HEK293 (cell line): Measurements from ENCODE around the gene ESR2.

Experiments
- CTCF ChIA-PET: fragments of 350-600 bp; formaldehyde crosslinking; extraction: SDS; loops from one replicate; lab custom pipeline; 2021; ENCODE audit warnings: antibody characterized with exemption; lab: Yijun Ruan, JAX
- POLR2A ChIA-PET: fragments of 300-600 bp; formaldehyde crosslinking; extraction: SDS; loops from one replicate; lab custom pipeline; 2020; ENCODE audit warnings: antibody characterized with exemption, inconsistent platforms; lab: Yijun Ruan, JAX
- H3K27ac ChIP-seq: fragments of 200-500 bp; sonication (Bioruptor generic); 2 replicates; pipeline ENCODE4 v1.5.1; 2014; ENCODE audit warnings: low read depth, low read length, control low read depth, inconsistent platforms; ENCODE audit errors: extremely low read depth
- H3K36me3 ChIP-seq, 2 experiments: fragments of 200-500 bp in 1 of 2; sonication (Bioruptor generic) in 1 of 2; 1 replicate in 1 of 2; 2 replicates in 1 of 2; pipeline ENCODE4 v1.5.1; 2014 to 2017; ENCODE audit warnings: inconsistent platforms in 2 of 2, low read length in 2 of 2; ENCODE audit not compliant: control insufficient read depth in 2 of 2, insufficient read depth in 1 of 2
- H3K4me1 ChIP-seq: fragments of 200-500 bp; sonication (Bioruptor generic); 2 replicates; pipeline ENCODE4 v1.5.1; 2014; ENCODE audit warnings: mild to moderate bottlenecking, low read length, inconsistent platforms; ENCODE audit not compliant: control insufficient read depth, insufficient read depth
- H3K4me3 ChIP-seq: 2 replicates; pipeline ENCODE4 v1.5.1; 2011; ENCODE audit warnings: low read depth, mild to moderate bottlenecking, control low read depth, low read length, moderate library complexity
- H3K9me3 ChIP-seq: fragments of 200-500 bp; sonication (Bioruptor generic); 2 replicates; pipeline ENCODE4 v1.5.1; 2014; ENCODE audit warnings: low read depth, low read length, inconsistent platforms; ENCODE audit not compliant: control insufficient read depth, insufficient read depth
- EGR2 ChIP-seq: fragments of 450-650 bp; formaldehyde crosslinking; IDR thresholded peaks from 2 replicates; pipeline ENCODE4 v1.5.1; 2016; ENCODE audit warnings: low read depth, missing biosample characterization, missing genetic modification characterization
- GLIS1 ChIP-seq: fragments of 450-650 bp; formaldehyde crosslinking; IDR thresholded peaks from 2 replicates; pipeline ENCODE4 v1.5.1; 2016; ENCODE audit warnings: missing biosample characterization, missing genetic modification characterization
- GLIS2 ChIP-seq: fragments of 450-650 bp; formaldehyde crosslinking; IDR thresholded peaks from 2 replicates; pipeline ENCODE4 v1.5.1; 2016; ENCODE audit warnings: missing biosample characterization, missing genetic modification characterization
- PRDM1 ChIP-seq: fragments of 450-650 bp; formaldehyde crosslinking; IDR thresholded peaks from 2 replicates; pipeline ENCODE4; 2016; ENCODE audit warnings: missing biosample characterization, missing genetic modification characterization
- RBAK ChIP-seq: fragments of 450-650 bp; formaldehyde crosslinking; IDR thresholded peaks from 2 replicates; pipeline ENCODE4 v1.5.1; 2016; ENCODE audit warnings: missing biosample characterization, missing genetic modification characterization
- SP2 ChIP-seq: fragments of 450-650 bp; formaldehyde crosslinking; IDR thresholded peaks from 2 replicates; pipeline ENCODE4 v1.5.1; 2016; ENCODE audit warnings: missing biosample characterization, missing genetic modification characterization
- TCF7L2 ChIP-seq: IDR thresholded peaks from 2 replicates; pipeline ENCODE4 v1.6.1; 2011; ENCODE audit warnings: low read depth, mild to moderate bottlenecking, inconsistent platforms, low read length, moderate library complexity, borderline replicate concordance
- TRIM28 ChIP-seq: IDR thresholded peaks from 2 replicates; pipeline ENCODE4 v1.6.1; 2011; ENCODE audit warnings: low read length, control low read depth, borderline replicate concordance
- YY2 ChIP-seq: fragments of 450-650 bp; formaldehyde crosslinking; IDR thresholded peaks from 2 replicates; pipeline ENCODE4 v1.5.1; 2016; ENCODE audit warnings: missing biosample characterization, missing genetic modification characterization
- ZBTB17 ChIP-seq: fragments of 450-650 bp; formaldehyde crosslinking; IDR thresholded peaks from 2 replicates; pipeline ENCODE4 v1.5.1; 2016; ENCODE audit warnings: missing biosample characterization, missing genetic modification characterization
- ZIC2 ChIP-seq: fragments of 450-650 bp; formaldehyde crosslinking; IDR thresholded peaks from 2 replicates; pipeline ENCODE4 v1.5.1; 2016; ENCODE audit warnings: missing biosample characterization, missing genetic modification characterization
- ZNF112 ChIP-seq: fragments of 450-650 bp; formaldehyde crosslinking; IDR thresholded peaks from 2 replicates; pipeline ENCODE4 v1.5.0; 2017; ENCODE audit warnings: missing biosample characterization, missing genetic modification characterization
- ZNF114 ChIP-seq: fragments of 450-650 bp; formaldehyde crosslinking; IDR thresholded peaks from 2 replicates; pipeline ENCODE4 v1.5.0; 2017; ENCODE audit warnings: missing biosample characterization, missing genetic modification characterization
- ZNF132 ChIP-seq: fragments of 450-650 bp; formaldehyde crosslinking; IDR thresholded peaks from 2 replicates; pipeline ENCODE4 v1.5.1; 2017; ENCODE audit warnings: missing biosample characterization, missing genetic modification characterization, borderline replicate concordance
- ZNF175 ChIP-seq: fragments of 450-650 bp; formaldehyde crosslinking; IDR thresholded peaks from 2 replicates; pipeline ENCODE4 v1.5.1; 2016; ENCODE audit warnings: missing biosample characterization, missing genetic modification characterization
- ZNF211 ChIP-seq: fragments of 450-650 bp; formaldehyde crosslinking; IDR thresholded peaks from 2 replicates; pipeline ENCODE4 v1.5.1; 2016; ENCODE audit warnings: low read depth, missing biosample characterization, missing genetic modification characterization
- ZNF292 ChIP-seq: fragments of 450-650 bp; formaldehyde crosslinking; IDR thresholded peaks from 2 replicates; pipeline ENCODE4 v1.5.1; 2016; ENCODE audit warnings: low read depth, missing biosample characterization, missing genetic modification characterization, borderline replicate concordance
- ZNF514 ChIP-seq: fragments of 450-650 bp; formaldehyde crosslinking; IDR thresholded peaks from 2 replicates; pipeline ENCODE4 v1.5.1; 2016; ENCODE audit warnings: missing biosample characterization, missing genetic modification characterization
- ZNF670 ChIP-seq: fragments of 450-650 bp; formaldehyde crosslinking; IDR thresholded peaks from 2 replicates; pipeline ENCODE4 v1.5.1; 2016; ENCODE audit warnings: missing biosample characterization, missing genetic modification characterization, low read depth
- ZNF76 ChIP-seq: fragments of 450-650 bp; formaldehyde crosslinking; IDR thresholded peaks from 2 replicates; pipeline ENCODE4; 2016; ENCODE audit warnings: low read depth, missing biosample characterization, missing genetic modification characterization, borderline replicate concordance
- TF ChIP-seq, protein P1 (sequence below): fragments of 450-650 bp; formaldehyde crosslinking; IDR thresholded peaks from 2 replicates; pipeline ENCODE4 v1.5.1; 2016; ENCODE audit warnings: missing biosample characterization, missing genetic modification characterization
- TF ChIP-seq, protein P2 (sequence below): fragments of 450-650 bp; formaldehyde crosslinking; IDR thresholded peaks from 2 replicates; pipeline ENCODE4 v1.5.1; 2016; ENCODE audit warnings: missing biosample characterization, missing genetic modification characterization
- TF ChIP-seq, protein P3 (sequence below): fragments of 450-650 bp; formaldehyde crosslinking; IDR thresholded peaks from 2 replicates; pipeline ENCODE4 v1.5.1; 2016; ENCODE audit warnings: missing biosample characterization, missing genetic modification characterization, borderline replicate concordance
- TF ChIP-seq, protein P4 (sequence below): sonication (generic); formaldehyde crosslinking; IDR thresholded peaks from 2 replicates; pipeline ENCODE4 v1.8.1; 2022; ENCODE audit warnings: mild to moderate bottlenecking, moderate library complexity, missing genetic modification reagents
- TF ChIP-seq, protein P5 (sequence below): fragments of 450-650 bp; formaldehyde crosslinking; IDR thresholded peaks from 2 replicates; pipeline ENCODE4 v1.5.1; 2016; ENCODE audit warnings: missing biosample characterization, missing genetic modification characterization, low read depth

Gene ESR2

DNA sequence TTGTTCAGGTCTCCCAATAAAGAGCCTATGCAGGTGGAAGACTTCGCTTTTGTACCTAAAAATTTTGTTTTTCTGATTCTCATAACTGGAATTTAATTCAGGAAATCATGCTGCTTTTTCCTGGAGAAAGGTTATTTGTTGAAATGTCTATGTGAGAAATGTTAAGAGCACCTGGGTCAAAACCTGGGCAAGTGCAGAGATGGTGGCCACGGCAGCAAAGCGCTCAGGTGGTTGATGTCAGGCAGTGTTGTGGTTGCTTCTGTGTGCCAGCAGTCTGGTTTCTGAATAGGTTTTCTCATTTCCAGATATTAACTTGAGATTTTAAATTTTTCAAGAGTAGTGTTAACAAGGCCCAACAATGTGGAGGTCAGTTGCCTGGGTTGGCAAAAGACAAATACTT lies 96.2 kb downstream of the ESR2 start:
- Histone ChIP-seq H3K27ac (no peak overlapping the region), H3K9me3 (no peaks in the 10 kb centered on the region), H3K4me3 (no peak overlapping the region), H3K4me1 (peaks cover 4% of the 10 kb centered on the region; the same call in 1 of the 2 replicates), H3K36me3 (no peaks in the 10 kb centered on the region)
- TF ChIP-seq ZNF211 (no peak), YY2 (tag by site-specific recombination) (no peak), ZNF114 (tag by site-specific recombination) (no peak)
- TF ChIP-seq, protein P1, sequence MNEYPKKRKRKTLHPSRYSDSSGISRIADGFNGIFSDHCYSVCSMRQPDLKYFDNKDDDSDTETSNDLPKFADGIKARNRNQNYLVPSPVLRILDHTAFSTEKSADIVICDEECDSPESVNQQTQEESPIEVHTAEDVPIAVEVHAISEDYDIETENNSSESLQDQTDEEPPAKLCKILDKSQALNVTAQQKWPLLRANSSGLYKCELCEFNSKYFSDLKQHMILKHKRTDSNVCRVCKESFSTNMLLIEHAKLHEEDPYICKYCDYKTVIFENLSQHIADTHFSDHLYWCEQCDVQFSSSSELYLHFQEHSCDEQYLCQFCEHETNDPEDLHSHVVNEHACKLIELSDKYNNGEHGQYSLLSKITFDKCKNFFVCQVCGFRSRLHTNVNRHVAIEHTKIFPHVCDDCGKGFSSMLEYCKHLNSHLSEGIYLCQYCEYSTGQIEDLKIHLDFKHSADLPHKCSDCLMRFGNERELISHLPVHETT (tag by site-specific recombination), result no peak
- TF ChIP-seq, protein P2, sequence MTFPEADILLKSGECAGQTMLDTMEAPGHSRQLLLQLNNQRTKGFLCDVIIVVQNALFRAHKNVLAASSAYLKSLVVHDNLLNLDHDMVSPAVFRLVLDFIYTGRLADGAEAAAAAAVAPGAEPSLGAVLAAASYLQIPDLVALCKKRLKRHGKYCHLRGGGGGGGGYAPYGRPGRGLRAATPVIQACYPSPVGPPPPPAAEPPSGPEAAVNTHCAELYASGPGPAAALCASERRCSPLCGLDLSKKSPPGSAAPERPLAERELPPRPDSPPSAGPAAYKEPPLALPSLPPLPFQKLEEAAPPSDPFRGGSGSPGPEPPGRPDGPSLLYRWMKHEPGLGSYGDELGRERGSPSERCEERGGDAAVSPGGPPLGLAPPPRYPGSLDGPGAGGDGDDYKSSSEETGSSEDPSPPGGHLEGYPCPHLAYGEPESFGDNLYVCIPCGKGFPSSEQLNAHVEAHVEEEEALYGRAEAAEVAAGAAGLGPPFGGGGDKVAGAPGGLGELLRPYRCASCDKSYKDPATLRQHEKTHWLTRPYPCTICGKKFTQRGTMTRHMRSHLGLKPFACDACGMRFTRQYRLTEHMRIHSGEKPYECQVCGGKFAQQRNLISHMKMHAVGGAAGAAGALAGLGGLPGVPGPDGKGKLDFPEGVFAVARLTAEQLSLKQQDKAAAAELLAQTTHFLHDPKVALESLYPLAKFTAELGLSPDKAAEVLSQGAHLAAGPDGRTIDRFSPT (tag by site-specific recombination), result no peak
- TF ChIP-seq, protein P3, sequence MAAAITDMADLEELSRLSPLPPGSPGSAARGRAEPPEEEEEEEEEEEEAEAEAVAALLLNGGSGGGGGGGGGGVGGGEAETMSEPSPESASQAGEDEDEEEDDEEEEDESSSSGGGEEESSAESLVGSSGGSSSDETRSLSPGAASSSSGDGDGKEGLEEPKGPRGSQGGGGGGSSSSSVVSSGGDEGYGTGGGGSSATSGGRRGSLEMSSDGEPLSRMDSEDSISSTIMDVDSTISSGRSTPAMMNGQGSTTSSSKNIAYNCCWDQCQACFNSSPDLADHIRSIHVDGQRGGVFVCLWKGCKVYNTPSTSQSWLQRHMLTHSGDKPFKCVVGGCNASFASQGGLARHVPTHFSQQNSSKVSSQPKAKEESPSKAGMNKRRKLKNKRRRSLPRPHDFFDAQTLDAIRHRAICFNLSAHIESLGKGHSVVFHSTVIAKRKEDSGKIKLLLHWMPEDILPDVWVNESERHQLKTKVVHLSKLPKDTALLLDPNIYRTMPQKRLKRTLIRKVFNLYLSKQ (tag by site-specific recombination), result no peak
- ChIA-PET CTCF (no interaction called here), POLR2A (no interaction called here)

DNA sequence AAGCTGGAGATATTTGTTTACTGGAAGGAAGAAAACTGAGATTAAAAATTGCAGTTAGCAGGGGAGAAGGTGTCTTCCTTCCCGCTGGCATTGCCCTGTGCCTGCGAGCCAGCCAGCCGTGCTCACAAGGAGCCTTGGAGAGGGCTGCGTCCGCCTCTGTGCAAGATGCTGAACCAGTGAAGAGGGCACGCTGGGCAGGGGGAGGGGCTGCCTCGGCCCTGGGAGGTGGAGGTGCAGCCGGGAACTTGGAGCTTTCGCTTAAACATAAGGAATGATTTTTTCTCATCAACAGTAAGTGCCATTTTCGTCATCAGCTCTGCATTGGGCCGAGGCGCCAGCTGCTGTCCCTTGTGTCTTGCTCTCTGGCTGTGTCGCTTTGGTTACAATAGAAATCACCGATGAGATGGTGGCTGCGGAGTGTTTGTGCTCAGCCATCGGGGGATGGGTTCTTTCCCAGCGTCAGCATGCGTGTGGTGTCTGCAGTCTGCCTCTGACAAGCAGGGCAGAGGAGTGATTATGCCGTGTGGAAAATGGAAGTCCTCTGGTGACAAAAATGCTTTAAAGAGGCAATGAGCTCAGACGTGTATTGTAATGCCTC lies 97.3 kb downstream of the ESR2 start:
- ChIA-PET POLR2A (no interaction called here), CTCF (interaction anchor here (1.0 kb wide), 1 partner anchor 397 kb away, joined by 3 read pairs; no protein-coding TSS in a partner anchor)
- Histone ChIP-seq H3K9me3 (no peaks in the 10 kb centered on the region), H3K27ac (no peak overlapping the region), H3K36me3 (no peaks in the 10 kb centered on the region), H3K4me3 (no peak overlapping the region), H3K4me1 (peaks cover 4% of the 10 kb centered on the region; the same call in 1 of the 2 replicates)
- TF ChIP-seq ZNF670 (tag by site-specific recombination), result no peak
- TF ChIP-seq GLIS2, result peak; percentile 49
- peak; percentile 55 for TF ChIP-seq GLIS1 (tag by site-specific recombination)
- TF ChIP-seq ZIC2 (tag by site-specific recombination), result 0 out of 2 replicates have a peak, but pooled peaks have one; percentile 15
- TF ChIP-seq TCF7L2, result no peak
- TF ChIP-seq TRIM28, result peak; percentile 92; the same call in 1 of the 2 replicates
- 0 out of 2 replicates have a peak, but pooled peaks have one; percentile 46 for TF ChIP-seq ZBTB17 (tag by site-specific recombination)
- TF ChIP-seq, protein P4, sequence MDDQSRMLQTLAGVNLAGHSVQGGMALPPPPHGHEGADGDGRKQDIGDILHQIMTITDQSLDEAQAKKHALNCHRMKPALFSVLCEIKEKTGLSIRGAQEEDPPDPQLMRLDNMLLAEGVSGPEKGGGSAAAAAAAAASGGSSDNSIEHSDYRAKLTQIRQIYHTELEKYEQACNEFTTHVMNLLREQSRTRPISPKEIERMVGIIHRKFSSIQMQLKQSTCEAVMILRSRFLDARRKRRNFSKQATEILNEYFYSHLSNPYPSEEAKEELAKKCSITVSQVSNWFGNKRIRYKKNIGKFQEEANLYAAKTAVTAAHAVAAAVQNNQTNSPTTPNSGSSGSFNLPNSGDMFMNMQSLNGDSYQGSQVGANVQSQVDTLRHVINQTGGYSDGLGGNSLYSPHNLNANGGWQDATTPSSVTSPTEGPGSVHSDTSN, result no peak
- TF ChIP-seq PRDM1 (tag by site-specific recombination), result peak; percentile 53; the same call in 1 of the 2 replicates

DNA sequence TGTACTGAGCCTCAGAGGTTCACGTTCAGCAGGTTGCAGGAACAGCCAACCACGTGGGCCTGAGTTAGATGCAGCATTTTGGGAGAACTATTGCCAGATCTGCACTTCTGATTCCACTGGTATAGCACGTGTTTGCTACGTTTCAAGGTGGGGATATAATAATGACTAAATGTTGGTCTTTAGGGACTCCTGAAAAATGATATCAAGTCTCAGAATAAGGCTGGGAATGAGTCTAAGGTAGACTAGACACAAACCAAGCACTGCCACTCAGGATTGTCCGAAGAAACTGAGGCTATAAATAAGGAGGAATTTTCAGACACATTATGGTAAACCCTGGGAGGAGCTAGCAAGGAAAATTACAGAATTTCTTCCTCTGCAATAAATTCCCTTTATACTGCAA lies 98.1 kb downstream of the ESR2 start:
- TF ChIP-seq ZNF76 (tag by site-specific recombination), result no peak
- no peak for TF ChIP-seq SP2 (tag by site-specific recombination)
- no peak for TF ChIP-seq ZNF112 (tag by site-specific recombination)
- TF ChIP-seq, protein P5, sequence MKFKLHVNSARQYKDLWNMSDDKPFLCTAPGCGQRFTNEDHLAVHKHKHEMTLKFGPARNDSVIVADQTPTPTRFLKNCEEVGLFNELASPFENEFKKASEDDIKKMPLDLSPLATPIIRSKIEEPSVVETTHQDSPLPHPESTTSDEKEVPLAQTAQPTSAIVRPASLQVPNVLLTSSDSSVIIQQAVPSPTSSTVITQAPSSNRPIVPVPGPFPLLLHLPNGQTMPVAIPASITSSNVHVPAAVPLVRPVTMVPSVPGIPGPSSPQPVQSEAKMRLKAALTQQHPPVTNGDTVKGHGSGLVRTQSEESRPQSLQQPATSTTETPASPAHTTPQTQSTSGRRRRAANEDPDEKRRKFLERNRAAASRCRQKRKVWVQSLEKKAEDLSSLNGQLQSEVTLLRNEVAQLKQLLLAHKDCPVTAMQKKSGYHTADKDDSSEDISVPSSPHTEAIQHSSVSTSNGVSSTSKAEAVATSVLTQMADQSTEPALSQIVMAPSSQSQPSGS, result no peak
- TF ChIP-seq ZNF175 (tag by site-specific recombination), result no peak
- no peak for TF ChIP-seq RBAK (tag by site-specific recombination)
- TF ChIP-seq ZNF514 (tag by site-specific recombination), result no peak
- no peak for TF ChIP-seq ZNF292 (tag by site-specific recombination)
- no peak for TF ChIP-seq EGR2 (tag by site-specific recombination)
- TF ChIP-seq ZNF132 (tag by site-specific recombination), result no peak
- CTCF ChIA-PET, result no interaction called here
- H3K27ac ChIP-seq, result no peak overlapping the region
- POLR2A ChIA-PET, result no interaction called here
- H3K4me1 ChIP-seq, result peaks cover 4% of the 10 kb centered on the region; the same call in 1 of the 2 replicates
- H3K4me3 ChIP-seq, result no peak overlapping the region
- peaks cover 0 to 4% of the 10 kb centered on the region in 2 experiments; a peak in 1 of 3 replicates for H3K36me3 ChIP-seq
- no peaks in the 10 kb centered on the region for H3K9me3 ChIP-seq
